Colon (tissue), 2 donors: ENCODE data around the gene SERPINE1.
"Not testable (repeated sequence)": the region's sequence is repeated elsewhere in the genome, so short reads cannot be mapped to it uniquely, and the experiment has no call there.

ENCODE experiments used
- FAIRE-seq: peaks from 2 replicates; lab custom pipeline; 2012; peaks lifted over from hg19 to GRCh38; lab: Jason Lieb, UNC
- donor health status: control.
- donor health status: control.

Gene SERPINE1

DNA sequence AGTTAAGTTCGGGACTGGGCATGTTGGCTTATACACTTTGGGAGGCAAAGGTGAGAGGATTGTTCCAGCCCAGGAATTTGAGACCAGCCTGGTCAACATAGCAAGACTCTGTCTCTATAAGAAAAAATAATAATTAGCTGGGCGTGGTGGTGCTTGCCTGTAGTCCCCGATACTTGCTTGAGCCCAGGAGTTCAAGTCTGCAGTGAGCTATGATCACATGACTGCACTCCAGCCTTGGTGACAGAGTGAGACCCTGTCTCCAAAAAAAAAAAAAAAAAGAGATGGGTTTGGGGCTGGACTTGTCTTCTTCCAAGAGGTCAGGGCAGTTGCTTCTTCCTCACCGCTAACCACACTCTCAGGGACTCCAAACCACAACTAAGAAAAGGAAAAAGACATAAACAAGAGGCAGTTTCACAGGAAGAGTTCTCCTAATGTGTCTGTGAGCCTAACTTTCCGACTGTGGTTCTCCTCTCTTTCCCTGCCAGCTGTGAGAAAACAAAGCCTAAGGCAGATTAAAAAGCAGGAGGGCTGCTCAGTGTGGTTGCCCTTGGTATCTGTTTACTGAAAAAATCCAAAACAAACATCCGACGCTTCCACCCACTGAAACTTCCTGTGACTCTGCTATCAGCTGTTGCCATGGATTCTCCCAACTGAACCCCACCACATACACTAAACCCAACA lies 2.4 kb upstream of the SERPINE1 start:
- FAIRE-seq, result no peak

DNA sequence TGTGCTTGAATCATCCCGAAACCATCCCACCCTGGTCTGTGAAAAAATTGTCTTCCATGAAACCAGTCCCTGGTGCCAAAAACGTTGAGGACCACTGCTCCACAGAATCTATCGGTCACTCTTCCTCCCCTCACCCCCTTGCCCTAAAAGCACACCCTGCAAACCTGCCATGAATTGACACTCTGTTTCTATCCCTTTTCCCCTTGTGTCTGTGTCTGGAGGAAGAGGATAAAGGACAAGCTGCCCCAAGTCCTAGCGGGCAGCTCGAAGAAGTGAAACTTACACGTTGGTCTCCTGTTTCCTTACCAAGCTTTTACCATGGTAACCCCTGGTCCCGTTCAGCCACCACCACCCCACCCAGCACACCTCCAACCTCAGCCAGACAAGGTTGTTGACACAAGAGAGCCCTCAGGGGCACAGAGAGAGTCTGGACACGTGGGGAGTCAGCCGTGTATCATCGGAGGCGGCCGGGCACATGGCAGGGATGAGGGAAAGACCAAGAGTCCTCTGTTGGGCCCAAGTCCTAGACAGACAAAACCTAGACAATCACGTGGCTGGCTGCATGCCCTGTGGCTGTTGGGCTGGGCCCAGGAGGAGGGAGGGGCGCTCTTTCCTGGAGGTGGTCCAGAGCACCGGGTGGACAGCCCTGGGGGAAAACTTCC lies 784 bp upstream of the SERPINE1 start:
- no peak for FAIRE-seq

DNA sequence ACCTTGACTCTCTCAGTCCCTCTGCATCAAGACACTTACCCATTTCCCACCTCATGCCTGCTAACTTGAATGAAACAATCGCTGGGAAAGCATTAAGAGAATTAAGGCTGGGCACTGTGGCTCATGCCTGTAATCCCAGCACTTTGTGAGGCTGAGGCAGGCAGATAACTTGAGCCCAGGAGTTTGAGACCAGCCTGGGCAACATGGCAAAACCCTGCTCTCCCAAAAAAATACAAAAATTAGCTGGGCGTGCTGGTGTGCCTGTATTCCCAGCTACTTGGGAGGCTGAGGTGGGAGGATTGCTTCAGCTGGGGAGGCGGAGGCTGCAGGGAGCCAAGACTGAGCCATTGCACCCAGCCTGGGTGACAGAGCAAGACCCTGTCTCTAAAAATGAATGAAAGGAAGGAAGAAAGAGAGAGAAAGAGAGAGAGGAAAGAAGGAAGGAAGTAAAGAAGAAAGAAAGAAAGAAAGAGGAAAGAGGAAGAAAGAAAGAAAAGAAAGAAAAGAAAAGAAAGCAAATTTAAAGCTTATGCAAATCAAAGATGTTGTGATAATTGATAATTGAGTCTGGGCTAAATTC lies 646 bp downstream of the SERPINE1 start:
- no peak for FAIRE-seq

DNA sequence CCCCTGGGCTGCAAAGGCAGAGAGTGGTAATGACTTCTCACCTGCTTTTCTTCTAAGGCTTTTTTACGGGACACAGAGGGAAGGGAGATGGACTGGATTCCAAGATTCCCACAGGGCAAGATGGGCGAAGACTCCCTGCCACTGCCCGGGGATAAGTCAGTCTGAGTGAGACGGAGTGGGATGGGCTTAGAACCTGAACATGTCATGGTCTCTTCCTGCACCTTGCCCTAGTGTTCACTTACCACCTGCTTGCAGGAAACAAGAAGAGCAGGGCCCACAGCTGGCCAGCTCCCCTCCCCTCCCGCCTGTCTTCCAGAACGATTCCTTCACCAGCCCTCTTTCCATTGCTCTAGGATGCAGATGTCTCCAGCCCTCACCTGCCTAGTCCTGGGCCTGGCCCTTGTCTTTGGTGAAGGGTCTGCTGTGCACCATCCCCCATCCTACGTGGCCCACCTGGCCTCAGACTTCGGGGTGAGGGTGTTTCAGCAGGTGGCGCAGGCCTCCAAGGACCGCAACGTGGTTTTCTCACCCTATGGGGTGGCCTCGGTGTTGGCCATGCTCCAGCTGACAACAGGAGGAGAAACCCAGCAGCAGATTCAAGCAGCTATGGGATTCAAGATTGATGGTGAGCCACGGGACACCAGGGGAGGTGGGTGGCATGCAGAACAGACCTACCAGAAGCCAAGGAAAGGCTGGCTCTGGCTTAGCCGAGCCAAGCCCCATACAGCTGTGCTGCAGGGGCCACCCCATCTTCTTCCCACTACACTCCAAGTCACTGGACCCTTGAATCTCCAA lies 1.3 kb downstream of the SERPINE1 start:
- FAIRE-seq, result no peak

DNA sequence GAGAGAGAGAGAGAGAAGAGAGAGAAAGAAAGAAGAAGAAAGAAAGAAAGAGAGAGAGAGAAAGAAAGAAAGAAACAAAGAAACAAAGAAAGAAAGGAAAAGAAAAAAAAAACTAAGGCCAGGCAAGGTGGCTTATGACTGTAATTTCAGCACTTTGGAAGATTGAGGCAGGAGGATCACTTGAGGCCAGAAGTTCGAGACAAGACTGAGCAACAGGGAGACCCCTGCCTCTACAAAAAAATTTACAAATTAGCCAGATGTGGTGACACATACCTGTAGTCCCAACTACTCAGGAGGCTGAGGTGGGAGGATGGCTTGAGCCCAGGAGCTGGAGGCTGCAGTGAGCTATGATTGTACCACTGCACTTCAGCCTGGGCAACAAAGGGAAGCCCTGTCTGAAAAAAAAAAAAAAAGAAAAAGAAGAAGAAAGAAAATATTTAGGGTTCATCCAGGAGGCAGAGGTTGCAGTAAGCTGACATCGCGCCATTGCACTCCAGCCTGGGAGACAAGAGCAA lies 2.8 kb downstream of the SERPINE1 start:
- FAIRE-seq, result no peak

DNA sequence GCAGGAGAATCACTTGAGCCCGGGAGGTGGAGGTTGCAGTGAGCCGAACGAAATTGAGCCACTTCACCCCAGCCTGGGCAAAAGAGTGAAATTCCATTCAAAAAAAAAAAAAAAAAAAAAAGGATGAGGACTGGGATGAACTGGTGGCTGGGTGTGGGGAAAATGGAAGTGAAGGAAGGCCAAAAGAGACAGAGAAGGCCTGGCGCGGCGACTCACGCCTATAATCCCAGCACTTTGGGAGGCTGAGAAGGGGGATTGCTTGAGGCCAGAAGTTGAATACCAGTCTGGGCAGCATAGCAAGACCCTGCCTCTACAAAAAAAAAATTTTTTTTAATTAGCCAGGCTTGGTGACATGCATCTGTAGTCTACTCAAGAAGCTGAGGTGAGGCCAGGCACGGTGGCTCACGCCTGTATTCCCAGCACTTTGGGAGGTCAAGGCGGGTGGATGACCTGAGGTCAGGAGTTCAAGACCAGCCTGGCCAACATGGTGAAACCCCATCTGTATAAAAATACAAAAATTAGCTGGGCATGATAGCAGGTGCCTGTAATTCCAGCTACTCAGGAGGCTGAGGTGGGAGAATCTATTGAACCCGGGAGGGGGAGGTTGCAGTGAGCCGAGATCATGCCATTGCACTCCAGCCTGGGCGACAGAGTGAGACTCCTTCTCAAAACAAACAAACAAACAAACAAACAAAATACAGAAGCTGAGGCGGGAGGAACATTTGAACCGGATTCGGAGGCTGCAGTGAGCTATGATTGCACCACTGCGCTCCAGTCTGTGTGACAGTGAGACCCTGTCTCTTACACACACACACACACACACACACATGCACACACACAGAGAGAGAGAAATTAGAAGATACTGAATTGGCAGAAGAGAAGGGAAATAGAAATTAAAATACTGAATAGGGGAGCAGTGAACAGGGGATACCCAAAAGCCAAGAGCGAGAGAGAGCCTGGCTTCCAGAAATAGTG lies 6.0 kb downstream of the SERPINE1 start:
- not testable (repeated sequence) for FAIRE-seq

DNA sequence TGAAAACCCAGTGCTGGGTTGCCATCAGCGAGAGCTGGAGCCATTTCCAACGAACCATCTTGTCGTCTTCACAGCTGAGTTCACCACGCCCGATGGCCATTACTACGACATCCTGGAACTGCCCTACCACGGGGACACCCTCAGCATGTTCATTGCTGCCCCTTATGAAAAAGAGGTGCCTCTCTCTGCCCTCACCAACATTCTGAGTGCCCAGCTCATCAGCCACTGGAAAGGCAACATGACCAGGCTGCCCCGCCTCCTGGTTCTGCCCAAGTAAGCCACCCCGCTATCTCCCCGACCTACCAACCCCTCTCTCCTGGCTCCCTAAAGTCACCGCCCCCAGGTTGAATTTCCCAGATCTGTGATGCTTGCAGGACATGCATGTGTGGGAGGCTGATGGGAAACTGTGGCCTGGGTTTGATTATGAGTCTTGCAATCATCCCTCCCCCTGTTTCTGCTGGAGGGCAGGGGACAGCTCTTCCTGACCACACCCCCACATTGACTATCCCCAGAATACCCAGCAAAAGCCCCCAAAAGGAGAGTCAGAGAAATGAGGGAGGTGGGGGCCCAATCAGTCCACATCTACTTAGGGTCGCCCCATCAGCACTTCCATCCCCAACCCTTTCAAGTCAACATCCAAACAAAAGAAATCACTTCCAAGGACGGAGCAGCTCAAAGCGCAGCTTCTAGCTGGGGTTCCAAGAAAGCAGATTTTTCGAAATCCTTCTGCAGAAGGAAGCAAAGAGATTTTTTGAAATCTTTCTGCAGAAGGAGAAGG lies 6.9 kb downstream of the SERPINE1 start:
- FAIRE-seq, result no peak

DNA sequence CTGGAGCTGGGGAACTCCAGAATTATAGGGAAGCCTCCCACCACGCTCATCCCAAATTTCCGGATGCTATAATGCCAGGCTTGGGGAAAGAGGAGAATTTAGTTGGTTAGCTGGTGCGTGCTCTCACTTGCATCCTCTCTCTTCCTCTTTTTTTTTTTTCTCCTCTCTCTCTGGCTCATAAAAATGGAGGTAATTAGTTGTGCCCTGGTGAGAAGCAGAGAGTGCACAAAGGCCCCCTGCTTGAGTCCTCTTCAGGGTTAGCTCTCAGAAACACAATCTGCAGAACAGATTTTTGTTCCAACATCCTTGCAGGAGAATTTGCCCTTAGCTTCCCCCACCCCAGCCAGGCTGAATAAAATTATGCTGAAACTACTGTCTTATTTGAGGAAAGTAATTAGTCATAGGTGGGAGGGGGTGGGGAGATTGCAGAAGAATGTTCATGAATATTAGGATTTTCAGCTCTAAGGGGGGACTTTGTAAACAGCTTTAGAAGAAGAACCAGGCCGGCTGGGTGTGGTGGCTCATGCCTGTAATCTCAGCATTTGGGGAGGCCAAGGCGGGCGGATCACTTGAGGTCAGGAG lies 7.6 kb downstream of the SERPINE1 start:
- no peak for FAIRE-seq

DNA sequence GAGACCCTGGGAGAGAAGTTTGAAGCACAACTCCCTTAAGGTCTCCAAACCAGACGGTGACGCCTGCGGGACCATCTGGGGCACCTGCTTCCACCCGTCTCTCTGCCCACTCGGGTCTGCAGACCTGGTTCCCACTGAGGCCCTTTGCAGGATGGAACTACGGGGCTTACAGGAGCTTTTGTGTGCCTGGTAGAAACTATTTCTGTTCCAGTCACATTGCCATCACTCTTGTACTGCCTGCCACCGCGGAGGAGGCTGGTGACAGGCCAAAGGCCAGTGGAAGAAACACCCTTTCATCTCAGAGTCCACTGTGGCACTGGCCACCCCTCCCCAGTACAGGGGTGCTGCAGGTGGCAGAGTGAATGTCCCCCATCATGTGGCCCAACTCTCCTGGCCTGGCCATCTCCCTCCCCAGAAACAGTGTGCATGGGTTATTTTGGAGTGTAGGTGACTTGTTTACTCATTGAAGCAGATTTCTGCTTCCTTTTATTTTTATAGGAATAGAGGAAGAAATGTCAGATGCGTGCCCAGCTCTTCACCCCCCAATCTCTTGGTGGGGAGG lies 10.8 kb downstream of the SERPINE1 start:
- no peak for FAIRE-seq

DNA sequence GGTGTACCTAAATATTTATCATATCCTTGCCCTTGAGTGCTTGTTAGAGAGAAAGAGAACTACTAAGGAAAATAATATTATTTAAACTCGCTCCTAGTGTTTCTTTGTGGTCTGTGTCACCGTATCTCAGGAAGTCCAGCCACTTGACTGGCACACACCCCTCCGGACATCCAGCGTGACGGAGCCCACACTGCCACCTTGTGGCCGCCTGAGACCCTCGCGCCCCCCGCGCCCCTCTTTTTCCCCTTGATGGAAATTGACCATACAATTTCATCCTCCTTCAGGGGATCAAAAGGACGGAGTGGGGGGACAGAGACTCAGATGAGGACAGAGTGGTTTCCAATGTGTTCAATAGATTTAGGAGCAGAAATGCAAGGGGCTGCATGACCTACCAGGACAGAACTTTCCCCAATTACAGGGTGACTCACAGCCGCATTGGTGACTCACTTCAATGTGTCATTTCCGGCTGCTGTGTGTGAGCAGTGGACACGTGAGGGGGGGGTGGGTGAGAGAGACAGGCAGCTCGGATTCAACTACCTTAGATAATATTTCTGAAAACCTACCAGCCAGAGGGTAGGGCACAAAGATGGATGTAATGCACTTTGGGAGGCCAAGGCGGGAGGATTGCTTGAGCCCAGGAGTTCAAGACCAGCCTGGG lies 11.4 kb downstream of the SERPINE1 start:
- no peak for FAIRE-seq

DNA sequence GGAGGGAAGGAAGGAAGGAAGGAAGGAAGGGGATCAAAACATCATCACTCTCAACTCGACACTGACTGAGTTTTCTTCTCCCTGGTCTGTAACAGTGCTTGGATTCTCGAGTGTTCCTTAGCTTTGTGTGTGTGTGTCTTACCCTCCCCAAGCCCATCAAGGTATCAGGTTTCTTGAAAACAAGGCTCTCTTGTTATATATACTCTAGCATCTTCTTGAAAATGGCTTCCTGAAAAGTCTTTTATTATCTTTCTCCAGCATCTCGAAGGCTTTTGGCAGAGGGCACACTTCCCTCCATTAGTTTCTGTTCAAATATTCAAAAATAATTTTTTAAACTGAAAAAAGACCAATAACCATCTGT lies 13.4 kb downstream of the SERPINE1 start:
- no peak for FAIRE-seq

DNA sequence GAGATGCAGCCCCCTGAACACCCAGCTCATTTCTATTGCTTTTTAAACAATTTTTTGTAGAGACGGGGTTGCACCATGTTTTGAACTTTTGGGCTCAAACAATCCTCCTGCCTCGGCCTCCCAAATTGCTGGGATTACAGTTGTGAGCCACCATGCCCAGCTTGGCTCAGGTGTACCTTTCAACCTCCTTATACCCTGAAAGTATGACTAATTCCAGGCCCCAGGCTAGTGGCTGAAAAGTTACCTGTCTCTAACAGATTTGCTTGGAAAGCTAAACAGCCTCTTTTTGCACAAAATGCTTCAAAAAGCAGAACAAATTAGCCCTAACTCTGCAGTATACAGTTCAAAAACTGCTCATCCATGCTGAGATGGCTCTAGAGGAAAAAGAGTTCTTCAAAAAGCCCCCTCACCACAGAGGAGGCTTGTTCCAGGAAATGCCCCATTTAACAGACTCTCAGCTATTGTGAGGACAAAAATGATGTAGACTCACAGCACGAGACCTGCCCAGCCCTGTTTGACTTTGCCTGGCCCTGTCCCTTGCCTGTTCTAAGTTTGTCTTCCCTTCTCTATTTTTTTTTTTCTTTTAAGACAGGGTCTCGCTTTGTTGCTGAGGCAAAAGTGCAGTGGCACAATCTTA lies 14.0 kb downstream of the SERPINE1 start:
- FAIRE-seq, result no peak

DNA sequence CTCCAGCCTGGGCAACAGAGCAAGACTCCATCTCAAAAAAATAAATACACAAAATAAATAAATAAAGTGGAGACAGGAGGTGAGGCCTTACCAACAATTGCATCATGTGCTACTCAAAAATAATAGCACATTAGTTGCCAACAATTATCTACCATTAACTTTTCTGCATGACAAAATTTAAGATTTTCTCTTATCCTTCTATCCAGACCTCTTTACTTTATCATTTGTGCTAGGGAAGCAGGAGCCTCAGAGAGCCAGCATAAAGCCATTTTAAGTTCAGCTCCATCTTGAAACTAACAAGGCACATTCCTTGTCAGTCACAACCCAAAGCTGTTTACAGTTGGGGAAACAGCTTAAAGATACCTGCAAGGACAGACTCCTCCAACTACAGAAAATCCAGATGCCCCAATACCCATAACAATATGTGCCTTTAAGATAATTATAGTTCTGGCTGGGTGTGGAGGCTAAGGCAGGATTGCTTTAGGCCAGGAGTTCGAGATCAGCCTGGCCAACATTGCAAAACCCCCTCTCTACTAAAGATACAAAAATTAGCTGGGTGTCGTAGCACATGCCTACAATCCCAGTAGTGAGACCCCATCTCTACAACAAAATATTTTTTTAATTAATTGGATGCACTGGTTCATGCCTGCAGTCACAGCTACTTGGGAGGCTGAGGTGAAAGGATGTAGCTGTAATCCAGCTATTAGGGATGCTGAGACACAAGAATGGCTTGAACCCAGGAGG lies 25.2 kb downstream of the SERPINE1 start:
- no peak for FAIRE-seq

DNA sequence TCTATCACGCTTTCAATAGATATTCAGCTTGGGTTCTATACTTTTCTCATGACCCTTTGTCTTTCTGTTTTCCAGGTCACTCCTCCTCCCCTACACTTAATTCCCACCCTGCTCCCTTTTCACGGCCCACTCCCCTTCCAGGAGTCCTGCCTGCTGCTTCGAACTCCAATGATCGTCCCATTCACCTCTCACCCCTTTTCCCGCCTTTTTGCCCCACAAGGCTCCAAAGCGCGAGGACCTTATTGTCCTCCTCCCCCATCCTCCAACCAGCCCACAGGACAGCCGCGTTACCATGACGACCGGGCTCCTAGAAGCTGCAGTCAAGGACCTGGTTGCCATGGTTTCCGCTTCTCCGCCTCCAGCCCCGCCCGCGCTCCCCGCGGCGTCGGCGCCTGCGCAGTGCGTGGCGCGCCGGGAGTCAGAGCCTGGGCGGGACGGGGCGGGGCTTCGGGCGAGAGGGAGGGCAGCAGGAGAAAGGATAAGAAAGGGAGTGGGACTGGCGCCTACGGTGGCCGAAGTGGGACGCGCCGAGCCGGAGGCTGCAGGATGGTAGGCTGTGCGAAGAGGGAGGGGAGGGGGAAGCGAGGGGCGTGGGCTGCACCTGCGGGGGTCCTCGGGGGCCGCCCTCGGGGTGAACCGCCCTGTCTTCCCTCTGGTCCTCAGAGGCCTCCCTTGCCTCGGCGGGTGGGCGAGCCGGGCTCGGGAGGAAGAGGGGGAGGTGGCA lies 27.2 kb downstream of the SERPINE1 start, which contains the start of gene AP1S1:
Gene AP1S1 (plus strand): TSS at position 508 of the 724 bp plus-strand sequence. CDS start 39 bp downstream, at position 547.
- FAIRE-seq, result no peak

DNA sequence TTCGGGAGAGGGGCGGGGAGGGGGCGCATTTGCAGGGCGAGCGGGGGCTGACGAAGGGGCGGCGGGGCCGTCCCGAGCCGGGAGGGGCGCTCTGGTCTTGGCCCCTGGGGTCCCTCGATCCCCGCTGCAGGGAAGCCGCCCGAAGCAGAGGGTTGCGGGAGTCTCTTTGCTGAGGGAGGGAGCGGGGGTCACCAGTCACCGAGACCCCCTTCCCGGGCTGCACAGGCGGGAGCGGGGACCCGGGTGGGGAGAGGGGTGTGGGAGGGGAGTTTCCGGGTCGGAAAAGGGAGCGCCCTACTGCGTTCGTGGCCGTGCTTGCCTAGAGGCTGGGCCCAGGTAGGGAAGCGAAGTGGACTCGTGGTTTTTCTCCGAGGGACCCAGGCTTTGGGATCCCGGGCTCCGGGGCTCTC lies 27.8 kb downstream of the SERPINE1 start:
- no peak for FAIRE-seq

DNA sequence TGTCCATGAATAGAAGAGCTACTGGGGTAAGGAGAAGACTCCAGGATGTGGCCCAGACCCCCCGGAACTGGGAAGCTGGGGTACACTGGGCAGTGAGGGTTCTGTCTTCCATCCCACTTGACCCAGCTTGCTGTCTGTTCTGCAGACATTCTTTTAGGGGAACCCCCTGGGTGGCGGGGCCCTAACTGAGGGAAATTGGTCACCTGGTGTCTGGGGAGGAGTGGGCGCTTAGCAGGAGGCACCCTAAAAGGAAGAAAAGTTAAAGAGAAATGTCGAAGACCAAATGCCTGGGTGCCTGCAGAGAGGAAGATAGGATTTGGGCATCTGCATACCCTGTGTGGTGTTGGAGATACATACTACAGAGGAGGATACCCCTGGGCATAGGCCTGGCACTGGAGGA lies 28.4 kb downstream of the SERPINE1 start:
- no peak for FAIRE-seq

DNA sequence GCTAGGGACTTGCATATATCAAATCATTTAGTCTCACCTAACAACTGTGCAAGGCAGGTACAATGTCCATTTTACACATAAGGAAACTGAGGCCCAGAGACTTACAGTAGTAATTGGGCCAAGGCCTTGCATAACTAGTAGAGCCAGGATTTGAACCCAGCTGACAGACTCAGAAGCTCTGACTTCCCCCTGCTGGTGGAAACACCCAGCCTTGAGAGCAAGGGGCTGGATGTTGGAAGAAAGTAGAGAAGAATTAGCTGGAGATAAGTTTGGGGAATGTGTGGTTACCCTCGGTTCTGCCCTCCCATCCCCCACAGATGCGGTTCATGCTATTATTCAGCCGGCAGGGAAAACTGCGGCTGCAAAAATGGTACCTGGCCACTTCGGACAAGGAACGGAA lies 29.4 kb downstream of the SERPINE1 start:
- no peak for FAIRE-seq
